Measurements from ENCODE around the gene PAN3.

PAN3 gene

DNA sequence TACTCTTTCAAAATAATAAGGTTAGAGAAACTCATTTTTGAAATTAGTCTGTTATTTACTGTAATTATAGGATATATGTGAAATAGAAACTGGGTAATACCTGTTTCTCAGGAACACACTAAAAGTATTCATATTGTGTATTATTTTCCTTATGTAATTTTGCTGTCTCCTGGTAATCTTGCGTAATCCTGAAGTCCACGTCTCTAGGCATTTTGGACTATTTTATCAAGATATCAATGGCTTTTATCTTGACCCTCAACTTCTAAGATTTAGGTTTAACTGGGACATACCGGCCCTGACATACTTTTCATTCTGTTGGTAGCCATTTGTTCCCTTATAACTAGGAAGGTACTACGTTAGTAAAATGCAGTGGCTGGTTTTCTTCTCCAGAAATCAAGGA is 80.3 kb downstream of the PAN3 start:
- ATAC-seq (ENCODE audit: low read depth) (no peak), DNase-seq (ENCODE audit: low spot score in 2 of 2) (no peak)
- H3K4me1 Mint-ChIP-seq = peaks cover 12% of the 10 kb centered on the region
- no peak overlapping the region for H3K4me3 Mint-ChIP-seq
- peaks cover 15% of the 10 kb centered on the region for H3K36me3 Mint-ChIP-seq
- H3K27ac Mint-ChIP-seq = no peak overlapping the region
- no peaks in the 10 kb centered on the region for H3K27me3 Mint-ChIP-seq
- no peaks in the 10 kb centered on the region for H3K9me3 Mint-ChIP-seq

GRCh38 chr13:28219408-28220099 is 81.2 kb downstream of the PAN3 start:
- H3K27me3 Mint-ChIP-seq = no peaks in the 10 kb centered on the region
- ATAC-seq (ENCODE audit: low read depth) (no peak), DNase-seq (ENCODE audit: low spot score in 2 of 2) (no peak)

DNA sequence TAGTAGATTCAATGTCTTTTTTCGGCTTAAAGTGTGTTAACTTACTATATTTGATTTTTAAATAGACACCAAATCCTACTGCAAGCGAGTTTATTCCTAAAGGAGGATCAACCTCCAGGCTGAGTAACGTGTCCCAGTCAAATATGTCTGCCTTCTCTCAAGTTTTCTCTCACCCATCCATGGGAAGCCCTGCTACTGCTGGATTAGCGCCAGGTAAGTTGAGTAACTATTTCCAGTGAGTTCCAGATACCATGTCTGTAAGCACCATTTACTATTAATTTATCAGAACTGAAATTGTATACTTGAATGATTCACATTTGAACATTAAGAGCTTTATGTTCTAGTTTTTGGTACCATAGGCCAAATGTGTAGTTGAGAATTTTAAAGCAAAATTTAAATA is 81.8 kb downstream of the PAN3 start:
- DNase-seq (ENCODE audit: low spot score in 2 of 2) (no peak), ATAC-seq (ENCODE audit: low read depth) (no peak)
- Mint-ChIP-seq H3K4me3 (no peak overlapping the region), H3K4me1 (peaks cover 7% of the 10 kb centered on the region), H3K9me3 (no peaks in the 10 kb centered on the region), H3K27me3 (no peaks in the 10 kb centered on the region), H3K27ac (no peak overlapping the region), H3K36me3 (peaks cover 9% of the 10 kb centered on the region)

More at GRCh38 chr13:28219408-28220099, 81.2 kb downstream of the PAN3 start:
- no peak overlapping the region for H3K27ac Mint-ChIP-seq
- H3K36me3 Mint-ChIP-seq = peaks cover 12% of the 10 kb centered on the region
- peaks cover 9% of the 10 kb centered on the region for H3K4me1 Mint-ChIP-seq
- no peaks in the 10 kb centered on the region for H3K9me3 Mint-ChIP-seq
- H3K4me3 Mint-ChIP-seq = no peak overlapping the region

- Mint-ChIP-seq H3K4me3 (no peak overlapping the region), H3K36me3 (peaks cover 20% of the 10 kb centered on the region), H3K27me3 (no peaks in the 10 kb centered on the region), H3K9me3 (no peaks in the 10 kb centered on the region), H3K4me1 (peaks cover 10% of the 10 kb centered on the region), H3K27ac (peak overlapping the region; percentile 50)
- DNase-seq (ENCODE audit: low spot score in 2 of 2) (no peak), ATAC-seq (ENCODE audit: low read depth) (no peak)
Observed at GRCh38 chr13:28229522-28230411, 91.4 kb downstream of the PAN3 start.

DNA sequence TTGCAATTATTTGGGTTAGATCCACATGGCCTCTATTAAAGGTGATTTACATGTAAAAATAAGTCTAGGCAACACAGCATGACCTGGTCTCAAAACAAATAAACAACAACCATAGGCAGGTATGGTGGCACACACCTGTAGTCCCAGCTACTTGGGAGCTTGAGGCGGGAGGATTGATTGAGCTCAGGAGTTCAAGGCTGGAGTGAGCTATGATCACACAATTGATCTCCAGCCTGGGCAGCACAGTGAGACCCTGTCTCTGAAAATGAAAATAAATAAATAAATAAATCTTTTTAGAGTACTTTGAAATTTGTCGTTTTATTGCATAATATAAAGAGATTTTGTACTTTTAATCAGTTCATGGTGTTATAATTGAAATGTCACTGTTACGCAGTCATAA is 93.3 kb downstream of the PAN3 start:
- H3K27ac Mint-ChIP-seq = no peak overlapping the region
- no peaks in the 10 kb centered on the region for H3K27me3 Mint-ChIP-seq
- peaks cover 25% of the 10 kb centered on the region for H3K36me3 Mint-ChIP-seq
- peaks cover 12% of the 10 kb centered on the region for H3K4me1 Mint-ChIP-seq
- no peak for DNase-seq (ENCODE audit: low spot score in 2 of 2)
- no peaks in the 10 kb centered on the region for H3K9me3 Mint-ChIP-seq
- ATAC-seq (ENCODE audit: low read depth) = no peak
- no peak overlapping the region for H3K4me3 Mint-ChIP-seq

DNA sequence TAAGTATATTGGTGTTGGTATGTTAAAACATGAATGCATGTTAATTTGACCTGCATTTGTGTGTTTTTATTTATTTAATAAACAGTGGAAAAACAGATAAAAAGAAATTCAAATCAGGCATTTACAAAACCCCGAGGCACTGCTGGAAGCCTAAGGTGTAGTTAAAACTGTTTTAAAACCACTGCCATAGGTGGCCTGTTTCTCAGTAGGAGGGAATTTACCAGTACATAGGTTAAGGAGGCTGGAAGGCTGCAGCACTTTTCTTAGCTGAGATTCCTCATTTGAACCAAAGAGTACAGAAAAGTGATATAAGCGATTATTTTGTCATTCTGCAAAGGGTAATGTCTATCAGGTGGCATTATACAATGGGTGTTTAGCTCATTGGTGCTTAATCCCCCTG is 99.6 kb downstream of the PAN3 start:
- Mint-ChIP-seq H3K4me3 (no peak overlapping the region), H3K27ac (peak overlapping the region; percentile 86), H3K4me1 (peaks cover 8% of the 10 kb centered on the region), H3K27me3 (no peaks in the 10 kb centered on the region), H3K9me3 (no peaks in the 10 kb centered on the region), H3K36me3 (peaks cover 29% of the 10 kb centered on the region)
- no peak for ATAC-seq (ENCODE audit: low read depth)
- DNase-seq (ENCODE audit: low spot score in 2 of 2) = no peak

DNA sequence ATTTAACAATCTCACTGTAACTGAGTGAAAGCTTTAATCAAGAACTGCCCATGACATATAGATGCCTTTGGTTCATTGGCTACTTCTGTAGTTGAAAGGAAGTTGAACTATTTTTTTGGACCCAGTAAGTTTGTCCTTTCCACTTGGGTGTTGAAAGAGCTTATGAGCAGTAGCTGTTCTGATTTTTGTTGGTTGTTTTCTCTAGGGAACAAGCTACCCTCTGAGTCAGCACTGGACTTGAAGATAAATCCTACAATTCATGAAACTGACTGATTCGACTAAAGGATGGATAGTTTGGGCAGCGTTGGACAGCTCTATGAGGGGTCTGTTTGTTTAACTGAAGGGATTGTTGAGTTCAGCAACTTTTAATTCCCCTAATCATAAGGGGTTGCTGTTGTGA is 101.0 kb downstream of the PAN3 start:
- DNase-seq (ENCODE audit: low spot score in 2 of 2) = no peak
- no peak overlapping the region for H3K4me3 Mint-ChIP-seq
- no peak for ATAC-seq (ENCODE audit: low read depth)
- H3K36me3 Mint-ChIP-seq = peaks cover 33% of the 10 kb centered on the region
- H3K27ac Mint-ChIP-seq = peak overlapping the region; percentile 86
- H3K4me1 Mint-ChIP-seq = peaks cover 5% of the 10 kb centered on the region
- H3K9me3 Mint-ChIP-seq = no peaks in the 10 kb centered on the region
- no peaks in the 10 kb centered on the region for H3K27me3 Mint-ChIP-seq

DNA sequence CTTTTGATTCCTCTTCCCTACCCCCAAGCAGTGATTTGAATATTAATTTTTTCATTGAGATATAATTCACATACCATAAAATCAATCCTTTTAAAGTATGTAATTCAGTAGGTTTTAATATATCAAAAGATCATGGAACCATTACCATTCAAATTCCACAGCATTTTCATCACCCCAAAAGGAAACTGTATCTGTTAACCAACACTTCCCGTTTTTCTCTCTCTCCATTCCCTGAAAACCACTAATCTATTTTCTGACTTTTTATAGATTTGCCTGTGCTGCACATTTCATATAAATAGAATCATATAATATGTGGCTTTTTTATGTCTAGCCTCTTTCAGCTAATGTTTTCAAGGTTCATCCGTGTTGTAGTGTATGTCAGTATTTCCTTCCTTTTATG is 107.1 kb downstream of the PAN3 start:
- DNase-seq (ENCODE audit: low spot score in 2 of 2) = no peak
- Mint-ChIP-seq H3K27me3 (no peaks in the 10 kb centered on the region), H3K36me3 (peaks cover 50% of the 10 kb centered on the region), H3K4me1 (peaks cover 31% of the 10 kb centered on the region), H3K4me3 (no peak overlapping the region), H3K27ac (peak overlapping the region; percentile 82), H3K9me3 (peaks cover 6% of the 10 kb centered on the region)
- ATAC-seq (ENCODE audit: low read depth) = no peak

- DNase-seq (ENCODE audit: low spot score in 2 of 2) (no peak), ATAC-seq (ENCODE audit: low read depth) (no peak)
- Mint-ChIP-seq H3K4me1 (peaks cover 41% of the 10 kb centered on the region), H3K36me3 (peaks cover 54% of the 10 kb centered on the region), H3K9me3 (peaks cover 6% of the 10 kb centered on the region), H3K27ac (peak overlapping the region; percentile 82), H3K27me3 (no peaks in the 10 kb centered on the region), H3K4me3 (no peak overlapping the region)
Observed at GRCh38 chr13:28246891-28247290, 108.5 kb downstream of the PAN3 start.

DNA sequence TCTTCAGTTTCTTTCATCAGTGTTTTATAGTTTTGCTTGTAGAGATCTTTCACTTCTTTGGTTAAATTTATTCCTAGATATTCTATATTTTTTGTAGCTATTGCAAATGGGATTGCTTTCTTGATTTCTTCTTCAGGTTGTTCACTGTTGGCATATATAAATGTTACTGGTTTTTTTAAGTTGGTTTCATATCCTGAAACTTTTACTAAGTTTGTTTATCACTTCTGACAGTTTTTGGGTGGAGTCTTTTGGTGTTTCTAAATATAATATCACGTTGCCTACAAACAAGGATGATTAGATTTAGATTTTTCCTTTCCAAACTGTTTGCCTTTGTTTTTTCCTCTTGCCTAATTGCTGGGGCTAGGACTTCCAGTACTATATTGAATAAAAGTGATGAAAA is 109.7 kb downstream of the PAN3 start:
- peak overlapping the region; percentile 40 for H3K4me3 Mint-ChIP-seq
- H3K27ac Mint-ChIP-seq = peak overlapping the region; percentile 82
- ATAC-seq (ENCODE audit: low read depth) (peak; percentile 79), DNase-seq (ENCODE audit: low spot score in 2 of 2) (peak in 1 of 2 donors; percentile 0)
- H3K9me3 Mint-ChIP-seq = peaks cover 6% of the 10 kb centered on the region
- H3K36me3 Mint-ChIP-seq = peaks cover 48% of the 10 kb centered on the region
- H3K4me1 Mint-ChIP-seq = peaks cover 38% of the 10 kb centered on the region
- no peaks in the 10 kb centered on the region for H3K27me3 Mint-ChIP-seq

DNA sequence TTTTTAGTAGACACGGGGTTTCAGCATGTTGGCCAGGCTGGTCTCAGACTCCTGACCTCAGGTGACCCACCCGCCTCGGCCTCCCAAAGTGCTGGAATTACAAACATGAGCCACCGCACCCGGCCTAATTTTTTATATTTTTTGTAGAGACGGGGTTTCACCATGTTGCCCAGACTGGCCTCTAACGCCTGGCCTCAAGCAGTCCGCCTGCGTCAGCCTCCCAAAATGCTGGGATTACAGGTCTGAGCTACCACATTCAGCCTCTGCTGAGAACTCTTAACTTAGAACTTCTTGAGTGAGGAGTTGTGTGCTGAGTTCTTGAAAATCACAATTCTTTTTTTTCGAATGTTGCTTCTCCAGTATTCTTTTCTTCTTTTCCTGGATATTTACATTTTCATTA is 112.2 kb downstream of the PAN3 start:
- H3K27ac Mint-ChIP-seq = peak overlapping the region; percentile 86
- peaks cover 3% of the 10 kb centered on the region for H3K9me3 Mint-ChIP-seq
- peaks cover 43% of the 10 kb centered on the region for H3K36me3 Mint-ChIP-seq
- ATAC-seq (ENCODE audit: low read depth) (no peak), DNase-seq (ENCODE audit: low spot score in 2 of 2) (no peak)
- no peak overlapping the region for H3K4me3 Mint-ChIP-seq
- peaks cover 41% of the 10 kb centered on the region for H3K4me1 Mint-ChIP-seq
- no peaks in the 10 kb centered on the region for H3K27me3 Mint-ChIP-seq

DNA sequence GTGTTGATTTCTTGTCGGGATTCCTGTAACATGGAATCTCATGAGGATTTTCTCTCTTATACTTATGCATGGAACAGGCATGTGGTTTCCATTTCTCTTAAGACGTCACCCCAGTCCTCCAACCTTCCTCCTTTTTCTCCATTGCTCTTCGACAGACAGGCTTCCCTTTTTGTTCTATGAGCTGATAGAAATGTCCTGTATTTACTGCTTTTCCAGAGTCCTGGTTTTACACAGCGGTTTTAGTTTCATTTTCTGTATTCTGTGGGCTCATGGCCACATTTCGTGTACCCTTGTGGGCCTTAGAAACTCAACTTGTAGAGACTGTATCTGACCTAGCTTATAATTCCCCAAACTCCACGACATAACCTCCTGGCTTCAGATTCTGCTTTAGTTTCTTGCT is 113.1 kb downstream of the PAN3 start:
- DNase-seq (ENCODE audit: low spot score in 2 of 2) = no peak
- Mint-ChIP-seq H3K4me3 (peak overlapping the region; percentile 15), H3K9me3 (peaks cover 1% of the 10 kb centered on the region), H3K27me3 (no peaks in the 10 kb centered on the region), H3K4me1 (peaks cover 38% of the 10 kb centered on the region), H3K27ac (peak overlapping the region; percentile 86), H3K36me3 (peaks cover 39% of the 10 kb centered on the region)
- ATAC-seq (ENCODE audit: low read depth) = no peak

- peaks cover 31% of the 10 kb centered on the region for H3K4me1 Mint-ChIP-seq
- no peak overlapping the region for H3K27ac Mint-ChIP-seq
- no peak for DNase-seq (ENCODE audit: low spot score in 2 of 2)
- H3K4me3 Mint-ChIP-seq = no peak overlapping the region
- H3K9me3 Mint-ChIP-seq = no peaks in the 10 kb centered on the region
- H3K27me3 Mint-ChIP-seq = no peaks in the 10 kb centered on the region
- no peak for ATAC-seq (ENCODE audit: low read depth)
- H3K36me3 Mint-ChIP-seq = peaks cover 41% of the 10 kb centered on the region
Observed at GRCh38 chr13:28252547-28252946, 114.2 kb downstream of the PAN3 start.

DNA sequence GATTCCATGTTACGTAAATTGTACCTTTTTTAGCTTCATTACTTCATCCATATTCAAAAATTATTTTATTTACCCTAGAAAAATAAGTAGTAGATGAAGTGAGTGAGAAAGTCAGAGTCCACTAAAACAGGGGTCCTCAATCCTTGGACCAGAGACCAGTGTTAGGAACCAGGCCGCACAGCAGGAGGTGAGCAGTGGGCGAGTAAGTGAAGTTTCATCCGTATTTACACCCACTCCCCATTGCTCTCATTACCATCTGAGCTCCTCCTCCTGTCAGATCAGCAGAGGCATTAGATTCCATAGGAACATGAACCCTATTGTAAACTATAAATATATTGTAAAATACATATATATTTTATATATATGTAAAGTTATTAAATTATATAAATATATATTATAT is 119.0 kb downstream of the PAN3 start:
- Mint-ChIP-seq H3K4me3 (no peak overlapping the region), H3K36me3 (peaks cover 32% of the 10 kb centered on the region), H3K4me1 (peaks cover 22% of the 10 kb centered on the region), H3K27me3 (no peaks in the 10 kb centered on the region), H3K27ac (peak overlapping the region; percentile 22), H3K9me3 (no peaks in the 10 kb centered on the region)
- ATAC-seq (ENCODE audit: low read depth) = no peak
- DNase-seq (ENCODE audit: low spot score in 2 of 2) = no peak
